HG03469 (cell line): ENCODE measurements around the gene SORL1-AS1.
A peak's percentile ranks its signal among the peaks of the same experiment; 100 is the strongest.

Experiments used
- ATAC-seq: cut with Tn5 transposase; IDR thresholded peaks from one replicate; pipeline ENCODE4 v1.9.1; 2021; ENCODE audit warnings: mild to moderate bottlenecking, moderate library complexity, moderate number of reproducible peaks; ENCODE audit not compliant: unreplicated experiment

SORL1-AS1 gene

GRCh38 chr11:121453589-121454299, 977 bp upstream of the SORL1-AS1 start:
- ATAC-seq, result no peak

DNA sequence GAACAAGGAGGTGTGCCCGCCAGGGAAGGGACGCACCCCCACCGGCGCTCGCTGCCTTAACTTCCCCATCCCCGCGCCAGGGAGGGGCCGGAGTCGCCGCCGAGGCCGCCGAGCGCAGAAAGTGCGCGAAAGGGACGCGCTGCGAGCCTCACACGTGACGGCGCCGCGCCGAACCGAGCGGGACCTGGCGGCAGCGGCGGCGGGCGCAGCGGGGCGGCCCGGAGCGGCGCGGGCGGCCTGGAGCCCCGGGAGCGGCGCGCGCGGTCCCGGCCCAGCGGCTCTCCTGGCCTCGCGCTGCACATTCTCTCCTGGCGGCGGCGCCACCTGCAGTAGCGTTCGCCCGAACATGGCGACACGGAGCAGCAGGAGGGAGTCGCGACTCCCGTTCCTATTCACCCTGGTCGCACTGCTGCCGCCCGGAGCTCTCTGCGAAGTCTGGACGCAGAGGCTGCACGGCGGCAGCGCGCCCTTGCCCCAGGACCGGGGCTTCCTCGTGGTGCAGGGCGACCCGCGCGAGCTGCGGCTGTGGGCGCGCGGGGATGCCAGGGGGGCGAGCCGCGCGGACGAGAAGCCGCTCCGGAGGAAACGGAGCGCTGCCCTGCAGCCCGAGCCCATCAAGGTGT, 670 bp downstream of the SORL1-AS1 start, which contains the start of gene SORL1:
Gene SORL1 (plus strand): TSS at position 329 of the 623 bp plus-strand sequence. CDS start 18 bp downstream, at position 347.
- ATAC-seq, result peak; percentile 33

GRCh38 chr11:121451178-121451985, 1.4 kb downstream of the SORL1-AS1 start:
- ATAC-seq, result no peak

DNA sequence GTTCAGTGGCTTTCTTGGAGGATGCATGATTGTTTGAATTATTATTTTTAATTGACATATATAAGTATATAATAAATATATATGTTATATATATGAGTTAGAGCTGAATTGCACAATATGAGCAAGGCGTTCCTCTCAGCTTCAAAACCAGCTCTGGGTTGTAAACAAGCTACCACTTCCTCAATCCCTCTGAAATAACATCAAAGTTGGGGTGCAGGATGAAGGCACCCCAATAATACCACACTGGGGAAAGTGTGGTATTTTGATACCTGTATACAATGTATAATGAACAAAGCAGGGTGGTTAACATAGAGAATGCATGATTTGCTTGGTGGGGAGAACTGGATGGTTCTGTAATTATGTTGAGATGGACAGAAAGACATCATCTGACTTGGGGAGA, 2.4 kb downstream of the SORL1-AS1 start:
- no peak for ATAC-seq

DNA sequence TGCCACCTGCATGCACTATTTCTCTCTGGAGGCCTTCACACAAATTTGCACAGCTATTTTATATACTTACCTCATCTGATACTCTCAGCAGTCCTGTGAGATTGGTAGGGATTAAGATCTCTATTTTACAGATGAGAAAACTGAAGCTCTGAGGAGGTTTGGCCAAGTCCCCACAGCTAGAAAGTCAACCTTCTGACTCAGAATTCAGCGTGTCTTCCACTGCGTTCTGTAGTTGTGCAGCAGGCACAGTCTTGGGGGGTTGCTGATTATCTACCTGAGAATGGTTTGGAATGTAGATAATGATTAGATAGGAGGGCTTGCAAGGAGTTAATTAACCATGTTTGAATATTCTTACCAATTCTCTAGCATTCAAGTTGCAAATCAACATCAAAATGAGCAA, 3.1 kb downstream of the SORL1-AS1 start:
- ATAC-seq, result no peak

- ATAC-seq, result no peak
Measured at GRCh38 chr11:121449123-121449522, 3.6 kb downstream of the SORL1-AS1 start.

- ATAC-seq, result no peak
Measured at GRCh38 chr11:121448431-121448941, 4.3 kb downstream of the SORL1-AS1 start.

DNA sequence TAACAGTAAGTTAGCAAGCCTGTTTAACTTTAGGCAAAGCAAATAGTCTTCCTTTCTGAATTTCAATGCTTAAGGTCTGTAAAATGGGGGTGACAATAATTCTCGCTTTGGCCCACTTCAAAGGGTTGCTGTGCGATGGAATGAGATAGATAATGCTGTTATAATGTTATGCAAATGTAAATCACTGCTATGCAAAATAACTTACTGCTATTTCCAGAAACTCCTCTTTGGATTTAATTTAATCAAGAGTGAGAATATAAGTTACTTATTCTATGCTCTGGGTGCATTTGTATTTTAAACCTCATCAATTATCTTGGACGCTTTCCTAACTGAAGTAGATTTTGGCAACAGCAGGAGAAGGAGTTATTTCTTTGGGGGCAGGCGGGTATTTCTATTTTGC, 4.8 kb downstream of the SORL1-AS1 start:
- ATAC-seq, result no peak

GRCh38 chr11:121446752-121447156, 6.0 kb downstream of the SORL1-AS1 start:
- ATAC-seq, result no peak

- ATAC-seq, result no peak
Measured at GRCh38 chr11:121445071-121445768, 7.5 kb downstream of the SORL1-AS1 start.

GRCh38 chr11:121444526-121444925, 8.2 kb downstream of the SORL1-AS1 start:
- ATAC-seq, result no peak

- ATAC-seq, result no peak
Measured at GRCh38 chr11:121443688-121444275, 9.0 kb downstream of the SORL1-AS1 start.

GRCh38 chr11:121441521-121441920, 11.2 kb downstream of the SORL1-AS1 start:
- ATAC-seq, result no peak

- ATAC-seq, result no peak
Measured at GRCh38 chr11:121439759-121440158, 13.0 kb downstream of the SORL1-AS1 start.

DNA sequence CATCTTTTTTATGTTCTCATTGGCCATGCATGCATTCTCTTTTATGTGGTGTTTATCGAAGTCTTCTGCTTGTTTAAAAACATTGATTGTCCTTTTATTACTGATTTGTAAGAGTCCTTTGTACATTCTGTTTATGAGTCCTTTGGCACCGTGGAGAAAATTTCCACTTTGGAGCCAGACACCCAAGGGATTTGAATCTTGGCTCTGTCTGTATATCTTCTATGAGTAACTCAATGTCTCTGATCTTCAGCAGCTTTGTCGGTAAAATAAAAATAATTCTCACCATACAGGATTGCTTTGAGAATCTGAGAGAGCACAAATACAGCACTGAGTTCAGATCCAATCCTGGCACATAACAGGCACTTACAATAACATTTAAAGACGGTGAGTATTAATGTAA, 13.4 kb downstream of the SORL1-AS1 start:
- no peak for ATAC-seq

DNA sequence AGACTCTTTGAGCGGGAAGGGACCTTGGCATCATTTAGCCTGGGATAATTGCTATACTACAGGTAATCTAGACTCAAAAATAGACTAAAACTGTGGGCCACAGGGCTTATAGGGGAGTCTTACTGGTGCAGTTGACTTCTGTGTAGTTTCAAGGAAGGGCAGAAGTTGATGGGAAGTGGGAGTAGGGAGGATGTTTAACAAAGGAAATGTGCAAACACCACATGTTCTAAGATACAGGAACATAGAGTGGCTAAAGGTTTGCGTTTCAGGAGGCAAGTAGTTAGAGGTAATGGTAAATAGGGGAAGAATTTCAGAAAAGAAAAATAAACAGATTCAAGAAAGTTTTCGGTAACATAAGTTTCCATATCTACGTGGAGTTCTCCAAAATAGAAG, 15.1 kb downstream of the SORL1-AS1 start:
- no peak for ATAC-seq

DNA sequence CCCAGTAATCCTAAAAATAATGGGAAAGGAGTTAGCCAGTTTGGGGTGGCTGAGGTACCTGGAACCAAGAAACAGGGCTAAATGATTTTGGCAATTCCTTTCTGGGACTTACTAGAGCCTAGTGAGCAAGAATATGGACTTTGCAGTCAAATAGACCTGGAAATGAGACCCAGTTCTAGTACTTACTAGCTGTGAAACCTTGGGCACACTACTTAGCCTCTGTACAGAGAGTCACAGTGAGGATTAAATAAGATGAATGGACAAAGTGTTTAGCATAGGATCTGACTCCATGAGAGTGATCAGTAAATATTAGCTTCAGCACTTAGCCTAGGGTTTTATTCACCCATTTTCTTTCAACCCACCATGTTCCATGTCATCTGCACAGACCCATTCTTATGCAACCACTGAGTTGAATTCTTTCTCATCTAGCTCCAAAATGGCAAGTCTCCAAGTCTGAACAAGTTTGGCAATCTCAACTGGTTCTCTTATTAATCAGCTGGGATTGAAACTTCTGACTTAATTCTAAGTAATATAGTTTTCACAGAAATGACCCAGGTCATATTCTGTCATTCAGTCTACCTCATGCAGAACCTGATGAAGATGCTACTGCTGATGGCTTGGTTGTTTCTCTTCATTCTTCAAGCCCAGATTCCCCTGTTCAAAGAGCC, 15.6 kb downstream of the SORL1-AS1 start:
- ATAC-seq, result no peak

GRCh38 chr11:121435551-121436511, 16.9 kb downstream of the SORL1-AS1 start:
- ATAC-seq, result no peak

DNA sequence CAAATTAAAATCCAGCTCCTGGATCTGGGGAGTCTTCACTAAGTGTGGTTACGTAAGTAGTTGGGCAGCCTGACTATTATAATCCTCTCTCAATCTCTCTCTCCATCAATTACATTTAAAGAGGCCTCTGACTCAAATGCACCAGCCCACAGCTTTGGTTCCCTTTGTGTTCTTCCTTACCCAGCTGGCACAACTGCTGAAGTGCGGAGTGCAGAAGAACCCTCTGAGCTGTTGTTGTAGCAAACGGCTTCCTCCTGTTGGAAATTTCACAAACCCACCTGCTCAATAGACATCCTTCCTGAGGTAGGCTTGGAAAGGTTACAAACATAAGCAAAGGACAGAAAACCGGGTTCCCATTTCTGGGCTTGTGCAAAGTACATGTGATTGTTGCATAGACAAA, 17.6 kb downstream of the SORL1-AS1 start:
- no peak for ATAC-seq
